ENCODE data around the gene PLXNB3. TPM values are rescaled to one million over a fixed set of nuclear protein-coding genes. Genes with fewer than 3 reads are reported as not detected.

Gene PLXNB3
- total RNA-seq, 1 donor from 2014 or later: 0.71 TPM

- Histone ChIP-seq H3K9ac (no peak overlapping the region), H3F3A (ENCODE audit: low read depth) (no peaks in the 10 kb centered on the region), H3K4me3 (no peak overlapping the region), H4K20me1 (ENCODE audit: low read depth) (no peaks in the 10 kb centered on the region), H3K27me3 (no peaks in the 10 kb centered on the region), H3K9me3 (ENCODE audit: low read depth) (no peaks in the 10 kb centered on the region), H2AFZ (replicated peaks) (no peak overlapping the region), H3K4me1 (no peaks in the 10 kb centered on the region), H3K4me2 (no peak overlapping the region), H3K79me2 (ENCODE audit: low read depth) (no peaks in the 10 kb centered on the region), H3K36me3 (no peaks in the 10 kb centered on the region), H3K27ac (no peak overlapping the region)
- no peak overlapping the region for H3K4me3 Mint-ChIP-seq
- H3K27me3 Mint-ChIP-seq (ENCODE audit: insufficient read depth, low read depth): peaks cover 4% of the 10 kb centered on the region
- no peaks in the 10 kb centered on the region for H3K4me1 Mint-ChIP-seq
- H3K27ac Mint-ChIP-seq: no peak overlapping the region
- H3K9me3 Mint-ChIP-seq: peaks cover 17% of the 10 kb centered on the region
- DNase-seq (ENCODE audit: low spot score): no peak
- peaks cover 8% of the 10 kb centered on the region for H3K36me3 Mint-ChIP-seq
- no peak for TF ChIP-seq CTCF (IDR thresholded peaks at IDR 0.05)
- no peak for TF ChIP-seq EZH2phosphoT487 (IDR thresholded peaks at IDR 0.05)
- no peak for TF ChIP-seq EZH2 (IDR thresholded peaks at IDR 0.05)
Observed at GRCh38 chrX:153804100-153804595, 40.1 kb downstream of the PLXNB3 start.

- no peaks in the 10 kb centered on the region for H4K20me1 ChIP-seq (ENCODE audit: low read depth)
- no peaks in the 10 kb centered on the region for H3K36me3 ChIP-seq
- Mint-ChIP-seq H3K27me3 (ENCODE audit: insufficient read depth, low read depth) (peaks cover 4% of the 10 kb centered on the region), H3K36me3 (peaks cover 8% of the 10 kb centered on the region), H3K27ac (no peak overlapping the region), H3K4me1 (no peaks in the 10 kb centered on the region), H3K4me3 (no peak overlapping the region), H3K9me3 (peaks cover 18% of the 10 kb centered on the region)
- no peak overlapping the region for H2AFZ ChIP-seq (replicated peaks)
- DNase-seq (ENCODE audit: low spot score): no peak
- H3F3A ChIP-seq (ENCODE audit: low read depth): no peaks in the 10 kb centered on the region
- no peaks in the 10 kb centered on the region for H3K9me3 ChIP-seq (ENCODE audit: low read depth)
- no peaks in the 10 kb centered on the region for H3K4me1 ChIP-seq
- H3K4me3 ChIP-seq: no peak overlapping the region
- no peaks in the 10 kb centered on the region for H3K79me2 ChIP-seq (ENCODE audit: low read depth)
- H3K27ac ChIP-seq: no peak overlapping the region
- no peak overlapping the region for H3K4me2 ChIP-seq
- TF ChIP-seq CTCF (IDR thresholded peaks at IDR 0.05): no peak
- TF ChIP-seq EZH2 (IDR thresholded peaks at IDR 0.05): no peak
- no peak for TF ChIP-seq EZH2phosphoT487 (IDR thresholded peaks at IDR 0.05)
- no peak overlapping the region for H3K9ac ChIP-seq
- H3K27me3 ChIP-seq: no peaks in the 10 kb centered on the region
Observed at GRCh38 chrX:153804621-153805020, 40.6 kb downstream of the PLXNB3 start.

- Histone ChIP-seq H3K9ac (no peak overlapping the region), H3K4me2 (no peak overlapping the region), H4K20me1 (ENCODE audit: low read depth) (no peaks in the 10 kb centered on the region), H3K79me2 (ENCODE audit: low read depth) (no peaks in the 10 kb centered on the region), H3K27ac (no peak overlapping the region), H3K9me3 (ENCODE audit: low read depth) (no peaks in the 10 kb centered on the region), H3K36me3 (no peaks in the 10 kb centered on the region), H3K4me1 (no peaks in the 10 kb centered on the region), H3K4me3 (no peak overlapping the region), H2AFZ (replicated peaks) (no peak overlapping the region), H3F3A (ENCODE audit: low read depth) (no peaks in the 10 kb centered on the region), H3K27me3 (no peaks in the 10 kb centered on the region)
- DNase-seq (ENCODE audit: low spot score): no peak
- H3K27ac Mint-ChIP-seq: no peak overlapping the region
- no peak overlapping the region for H3K4me3 Mint-ChIP-seq
- peaks cover 8% of the 10 kb centered on the region for H3K36me3 Mint-ChIP-seq
- no peaks in the 10 kb centered on the region for H3K4me1 Mint-ChIP-seq
- peaks cover 2% of the 10 kb centered on the region for H3K27me3 Mint-ChIP-seq (ENCODE audit: insufficient read depth, low read depth)
- no peak for TF ChIP-seq CTCF (IDR thresholded peaks at IDR 0.05)
- H3K9me3 Mint-ChIP-seq: peaks cover 16% of the 10 kb centered on the region
Observed at GRCh38 chrX:153805436-153805835, 41.4 kb downstream of the PLXNB3 start.
